ENCODE data around the gene GJE1. TPM values are rescaled to one million over a fixed set of nuclear protein-coding genes. Genes with fewer than 3 reads are reported as not detected.
"Not testable (repeated sequence)": the region's sequence is repeated elsewhere in the genome, so short reads cannot be mapped to it uniquely, and the experiment has no call there.

GJE1 gene, protein sequence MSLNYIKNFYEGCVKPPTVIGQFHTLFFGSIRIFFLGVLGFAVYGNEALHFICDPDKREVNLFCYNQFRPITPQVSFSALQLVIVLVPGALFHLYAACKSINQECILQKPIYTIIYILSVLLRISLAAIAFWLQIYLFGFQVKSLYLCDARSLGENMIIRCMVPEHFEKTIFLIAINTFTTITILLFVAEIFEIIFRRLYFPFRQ
- total RNA-seq = not detected

GRCh38 chr6:142132625-142133024, at the start of gene GJE1:
Gene GJE1 (plus strand): TSS chr6:142132925. CDS start chr6:142133159, 234 bp downstream.
- H3K27ac ChIP-seq = no peak within 1 kb of the TSS
- no peaks in the 10 kb centered on the region for H3K27me3 ChIP-seq (replicated peaks; ENCODE audit: insufficient read depth)
- DNase-seq (ENCODE audit: low spot score) = no peak
- TF ChIP-seq, protein P1, sequence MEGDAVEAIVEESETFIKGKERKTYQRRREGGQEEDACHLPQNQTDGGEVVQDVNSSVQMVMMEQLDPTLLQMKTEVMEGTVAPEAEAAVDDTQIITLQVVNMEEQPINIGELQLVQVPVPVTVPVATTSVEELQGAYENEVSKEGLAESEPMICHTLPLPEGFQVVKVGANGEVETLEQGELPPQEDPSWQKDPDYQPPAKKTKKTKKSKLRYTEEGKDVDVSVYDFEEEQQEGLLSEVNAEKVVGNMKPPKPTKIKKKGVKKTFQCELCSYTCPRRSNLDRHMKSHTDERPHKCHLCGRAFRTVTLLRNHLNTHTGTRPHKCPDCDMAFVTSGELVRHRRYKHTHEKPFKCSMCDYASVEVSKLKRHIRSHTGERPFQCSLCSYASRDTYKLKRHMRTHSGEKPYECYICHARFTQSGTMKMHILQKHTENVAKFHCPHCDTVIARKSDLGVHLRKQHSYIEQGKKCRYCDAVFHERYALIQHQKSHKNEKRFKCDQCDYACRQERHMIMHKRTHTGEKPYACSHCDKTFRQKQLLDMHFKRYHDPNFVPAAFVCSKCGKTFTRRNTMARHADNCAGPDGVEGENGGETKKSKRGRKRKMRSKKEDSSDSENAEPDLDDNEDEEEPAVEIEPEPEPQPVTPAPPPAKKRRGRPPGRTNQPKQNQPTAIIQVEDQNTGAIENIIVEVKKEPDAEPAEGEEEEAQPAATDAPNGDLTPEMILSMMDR (IDR thresholded peaks at IDR 0.05) = no peak
- TF ChIP-seq POLR2A (IDR thresholded peaks at IDR 0.05) (no peak), POLR2AphosphoS5 (IDR thresholded peaks at IDR 0.05) (no peak)
- no peaks in the 10 kb centered on the region for H3K9me3 ChIP-seq
- no peaks in the 10 kb centered on the region for H3K4me1 ChIP-seq (replicated peaks)
- no peaks in the 10 kb centered on the region for H3K36me3 ChIP-seq
- intact Hi-C loops (cut with DNase I) = no loop called here
- H3K4me3 ChIP-seq = no peak within 1 kb of the TSS
- 59% methylated on average over 1 of the region's 1 CpG for WGBS

DNA sequence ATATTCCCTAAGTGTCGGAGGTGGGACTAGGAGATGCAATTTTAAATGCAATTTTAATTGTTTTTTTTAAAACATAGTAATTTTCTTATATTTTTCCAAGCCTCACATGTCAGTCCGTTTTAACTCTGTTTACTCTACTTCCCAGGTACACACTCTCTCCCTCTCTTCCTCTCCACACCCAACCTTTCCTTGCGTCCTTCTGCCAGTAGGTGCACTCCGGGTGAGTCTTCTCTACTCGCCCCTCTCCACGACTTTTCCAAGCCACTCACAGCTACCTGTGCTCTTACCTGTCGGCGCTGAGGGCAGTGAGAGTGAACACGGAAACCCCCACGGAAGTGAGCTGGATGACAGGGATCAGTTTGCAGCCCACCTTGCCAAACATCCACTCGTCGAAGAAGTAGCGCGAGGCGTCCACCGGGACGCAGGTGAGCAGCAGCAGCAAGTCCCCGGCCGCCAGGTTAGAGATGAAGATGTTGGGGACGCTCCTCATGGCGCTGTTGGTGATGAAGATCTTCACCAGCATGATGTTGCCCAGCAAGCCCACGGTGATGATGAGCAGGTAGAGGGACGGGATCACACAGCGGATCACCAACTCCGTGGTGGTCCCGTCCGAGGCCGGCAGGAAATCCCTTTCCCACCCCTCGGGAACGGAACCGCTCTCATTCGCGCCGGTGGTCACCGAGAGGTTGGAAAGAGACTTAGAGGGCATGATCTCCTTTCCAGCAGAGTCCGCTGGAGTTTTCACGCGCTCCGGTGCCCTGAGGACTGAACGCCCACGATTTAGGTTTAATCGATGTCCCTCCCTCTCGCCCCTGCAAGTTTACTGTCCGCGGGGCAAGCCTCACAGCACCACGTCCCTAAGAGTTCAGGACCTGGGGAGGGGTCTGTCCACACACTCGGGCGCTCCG, 44.5 kb upstream of the GJE1 start:
- H3K4me3 ChIP-seq = no peak overlapping the region
- no peaks in the 10 kb centered on the region for H3K4me1 ChIP-seq (replicated peaks)
- DNase-seq (ENCODE audit: low spot score) = no peak
- TF ChIP-seq POLR2AphosphoS5 (IDR thresholded peaks at IDR 0.05) (no peak), POLR2A (IDR thresholded peaks at IDR 0.05) (no peak)
- TF ChIP-seq, protein P1 (IDR thresholded peaks at IDR 0.05) = no peak
- 14% methylated on average over 49 of the region's 49 CpGs for WGBS
- no peaks in the 10 kb centered on the region for H3K36me3 ChIP-seq
- no peaks in the 10 kb centered on the region for H3K9me3 ChIP-seq
- no peak overlapping the region for H3K27ac ChIP-seq
- intact Hi-C loops (cut with DNase I) = no loop called here
- no peaks in the 10 kb centered on the region for H3K27me3 ChIP-seq (replicated peaks; ENCODE audit: insufficient read depth)

DNA sequence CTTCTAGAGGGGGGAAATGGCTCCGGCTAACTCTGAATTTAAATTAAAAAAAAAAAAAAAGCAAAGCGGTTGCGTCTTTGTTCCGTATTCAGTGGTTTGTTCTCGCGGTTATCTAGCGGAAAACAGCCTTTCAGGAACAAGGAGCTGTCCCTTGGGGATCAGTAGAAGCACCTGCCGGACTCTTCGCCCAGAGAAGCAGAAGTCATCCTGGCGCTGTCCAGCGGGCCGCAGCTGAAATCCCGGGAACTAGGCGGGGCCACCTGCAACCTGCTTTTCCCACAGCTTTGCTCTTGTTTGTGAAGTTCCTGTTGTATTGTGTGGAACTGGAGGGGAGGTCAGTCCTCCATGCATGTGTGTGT, 43.9 kb upstream of the GJE1 start:
- TF ChIP-seq POLR2A (IDR thresholded peaks at IDR 0.05) (no peak), POLR2AphosphoS5 (IDR thresholded peaks at IDR 0.05) (no peak)
- TF ChIP-seq, protein P1 (IDR thresholded peaks at IDR 0.05) = no peak
- 2% methylated on average over 14 of the region's 14 CpGs for WGBS
- H3K27ac ChIP-seq = no peak overlapping the region
- no peaks in the 10 kb centered on the region for H3K4me1 ChIP-seq (replicated peaks)
- H3K9me3 ChIP-seq = no peaks in the 10 kb centered on the region
- no peak for DNase-seq (ENCODE audit: low spot score)
- no peaks in the 10 kb centered on the region for H3K27me3 ChIP-seq (replicated peaks; ENCODE audit: insufficient read depth)
- no peak overlapping the region for H3K4me3 ChIP-seq
- intact Hi-C loops (cut with DNase I) = no loop called here
- no peaks in the 10 kb centered on the region for H3K36me3 ChIP-seq

GRCh38 chr6:142104820-142105219, 27.9 kb upstream of the GJE1 start:
- intact Hi-C loops (cut with DNase I); H3K4me1 ChIP-seq (replicated peaks); DNase-seq (ENCODE audit: low spot score); H3K9me3 ChIP-seq; H3K27ac ChIP-seq; H3K27me3 ChIP-seq (replicated peaks; ENCODE audit: insufficient read depth); H3K4me3 ChIP-seq; H3K36me3 ChIP-seq: not testable (repeated sequence)
- WGBS = 85% methylated on average over 5 of the region's 5 CpGs

DNA sequence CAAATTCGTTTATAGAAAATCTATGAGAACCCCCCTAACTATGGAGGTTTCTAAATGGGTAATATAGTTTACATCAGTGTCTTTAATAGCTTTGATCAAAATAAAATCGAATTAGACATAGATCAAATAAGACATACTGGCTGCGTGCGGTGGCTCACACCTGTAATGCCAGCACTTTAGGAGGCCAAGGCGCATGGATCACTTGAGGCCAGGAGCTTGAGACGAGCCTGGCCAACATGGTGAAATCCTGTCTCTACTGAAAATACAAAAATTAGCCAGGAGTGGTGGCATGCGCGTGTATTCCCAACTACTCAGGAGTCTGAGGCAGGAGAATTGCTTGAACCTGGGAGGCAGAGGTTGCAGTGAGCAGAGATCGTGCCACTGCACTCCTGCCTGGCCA, 21.9 kb upstream of the GJE1 start:
- H3K27me3 ChIP-seq (replicated peaks; ENCODE audit: insufficient read depth); H3K4me3 ChIP-seq; DNase-seq (ENCODE audit: low spot score); H3K36me3 ChIP-seq; H3K27ac ChIP-seq; intact Hi-C loops (cut with DNase I); H3K9me3 ChIP-seq; H3K4me1 ChIP-seq (replicated peaks): not testable (repeated sequence)
- 94% methylated on average over 9 of the region's 9 CpGs for WGBS

All from prostate gland (tissue), 2 donors.